Erythroblast (primary cell): Measurements from ENCODE around the gene TMEM154.

ENCODE experiments used
- GATA1 ChIP-seq: IDR thresholded peaks from 2 replicates; pipeline ENCODE4 v1.6.1; 2011; ENCODE audit warnings: low read depth, mild to moderate bottlenecking, control low read depth, low read length, moderate library complexity
- POLR2A ChIP-seq: IDR thresholded peaks from 2 replicates; pipeline ENCODE4 v1.6.1; 2011; ENCODE audit warnings: mild to moderate bottlenecking, low read length

GRCh38 chr4:152719801-152720556, 40.2 kb upstream of the TMEM154 start:
- TF ChIP-seq POLR2A = no peak
- no peak for TF ChIP-seq GATA1
